HG03342 (cell line): Measurements from ENCODE around the gene PES1.
"Not testable (repeated sequence)": the region's sequence is repeated elsewhere in the genome, so short reads cannot be mapped to it uniquely, and the experiment has no call there.

ENCODE experiments used
- ATAC-seq: cut with Tn5 transposase; IDR thresholded peaks from one replicate; pipeline ENCODE4 v1.9.1; 2021; ENCODE audit warnings: mild to moderate bottlenecking, moderate library complexity; ENCODE audit not compliant: unreplicated experiment

The PES1 gene

DNA sequence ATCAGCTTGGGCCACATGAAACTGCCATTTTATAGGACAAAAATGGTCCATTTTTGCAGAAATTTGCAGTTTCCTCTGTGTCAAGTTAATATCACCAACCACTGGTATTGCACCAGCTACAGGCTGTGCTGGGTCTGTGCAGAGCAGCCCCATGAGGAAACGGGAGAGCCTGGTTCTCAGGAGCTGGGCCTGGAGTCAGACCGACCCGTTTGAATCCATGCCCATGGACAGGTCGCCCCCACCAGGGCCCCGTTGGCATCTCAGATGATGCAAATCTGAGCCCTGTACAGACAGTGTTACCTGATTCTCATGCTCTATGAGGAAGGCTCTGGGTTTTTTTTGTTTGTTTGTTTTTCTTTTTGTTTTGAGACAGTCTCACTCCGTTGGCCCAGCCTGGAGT lies 35.3 kb downstream of the PES1 start:
- no peak for ATAC-seq

DNA sequence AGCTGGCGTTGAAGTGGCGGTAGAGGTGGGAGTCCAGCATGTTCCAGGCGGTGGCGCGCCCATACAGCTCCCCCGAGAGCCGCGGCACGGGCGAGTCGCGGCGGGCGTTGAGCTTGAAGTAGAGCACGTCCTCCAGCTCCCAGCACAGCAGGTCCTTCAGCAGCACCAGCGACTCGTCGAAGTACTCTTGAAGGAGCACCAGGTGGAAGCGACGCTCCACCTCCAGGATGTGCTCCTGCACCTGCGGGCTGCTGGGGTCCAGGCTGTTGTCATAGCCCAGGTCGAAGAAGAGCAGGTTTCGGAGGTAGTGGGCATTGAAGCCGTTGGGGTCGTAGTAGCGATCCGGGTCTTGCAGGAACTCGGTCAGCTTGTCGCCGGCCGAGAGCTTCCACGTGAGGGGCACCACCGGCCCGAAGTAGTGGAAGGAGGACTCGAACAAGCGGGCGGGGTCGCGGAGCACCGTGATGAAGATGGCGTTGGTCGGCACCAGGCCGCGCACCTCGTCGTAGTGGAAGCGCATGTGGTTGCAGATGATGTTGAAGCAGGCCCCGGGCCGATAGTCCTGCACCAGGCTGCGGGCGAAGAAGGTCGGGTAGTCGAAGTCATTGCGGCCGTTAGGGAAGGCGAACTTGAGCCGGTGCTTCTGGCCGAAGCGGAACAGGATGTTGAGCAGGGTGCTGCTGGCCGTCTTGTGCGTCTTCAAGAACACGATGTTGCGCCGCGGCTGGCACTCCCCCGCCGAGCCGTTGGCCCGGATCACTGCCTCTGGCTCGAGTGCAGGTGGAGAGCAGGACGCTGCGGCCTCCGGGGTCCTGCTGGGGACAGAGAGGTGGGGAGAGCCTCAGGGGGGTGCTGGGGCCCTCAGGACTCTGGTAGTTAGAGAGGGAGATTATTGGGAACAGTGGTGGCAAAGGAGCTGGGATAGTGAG lies 36.2 kb downstream of the PES1 start:
- no peak for ATAC-seq

DNA sequence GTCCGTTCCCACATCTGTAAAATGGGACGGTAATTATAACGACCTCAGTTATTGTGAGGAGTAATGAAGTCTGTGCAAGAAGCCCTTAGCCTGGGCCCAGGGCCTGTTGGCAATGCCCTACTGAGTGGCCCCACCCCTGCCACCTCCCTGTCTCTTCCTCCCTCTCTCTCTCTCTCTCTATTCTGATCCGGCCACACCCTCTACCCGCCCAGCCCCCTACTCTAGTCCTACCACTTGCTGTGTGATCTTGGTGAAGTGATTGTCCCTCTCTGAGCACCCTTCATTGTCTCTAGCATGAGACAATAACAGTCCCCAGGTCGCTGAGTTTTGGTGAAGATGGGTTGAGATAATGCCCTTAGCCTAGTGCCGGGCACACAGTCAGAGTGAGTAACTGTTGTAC lies 37.7 kb downstream of the PES1 start:
- ATAC-seq = no peak

DNA sequence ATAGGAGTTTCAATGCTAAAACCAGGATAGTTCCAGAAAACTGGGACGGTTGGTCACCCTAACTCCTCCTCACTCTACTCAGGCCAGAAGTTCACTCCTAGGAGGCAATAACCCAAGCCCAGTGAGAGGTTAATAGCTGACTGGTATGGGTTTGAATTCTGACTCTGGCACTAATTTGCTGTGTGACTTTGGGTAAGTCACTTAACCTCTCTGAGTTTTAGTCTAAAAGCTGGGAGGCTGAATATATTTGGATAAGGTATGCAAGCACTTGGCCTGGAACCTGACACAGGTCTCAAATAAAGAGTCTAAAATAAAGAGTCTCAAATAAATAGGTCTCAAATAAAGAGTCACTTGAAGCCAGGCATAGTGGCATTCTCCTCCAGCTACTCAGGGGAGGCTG lies 39.0 kb downstream of the PES1 start:
- no peak for ATAC-seq

DNA sequence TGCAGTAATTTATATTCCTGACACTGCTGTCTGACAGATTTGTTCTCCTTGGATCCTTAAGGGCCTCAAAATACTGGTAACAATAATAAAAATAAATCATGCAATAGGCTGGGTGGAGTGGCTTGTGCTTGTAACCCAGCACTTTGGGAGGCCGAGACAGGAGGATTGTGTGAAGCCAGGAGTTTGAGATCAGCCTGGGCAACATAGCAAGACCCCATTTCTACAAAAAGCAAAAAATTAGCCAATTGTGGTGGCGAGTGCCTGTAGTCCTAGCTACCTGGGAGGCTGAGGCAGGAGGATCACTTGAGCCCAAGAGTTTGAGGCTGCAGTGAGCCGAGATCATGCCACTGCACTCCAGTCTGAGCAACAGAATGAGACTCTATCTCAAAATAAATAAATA lies 39.9 kb downstream of the PES1 start:
- ATAC-seq = not testable (repeated sequence)

DNA sequence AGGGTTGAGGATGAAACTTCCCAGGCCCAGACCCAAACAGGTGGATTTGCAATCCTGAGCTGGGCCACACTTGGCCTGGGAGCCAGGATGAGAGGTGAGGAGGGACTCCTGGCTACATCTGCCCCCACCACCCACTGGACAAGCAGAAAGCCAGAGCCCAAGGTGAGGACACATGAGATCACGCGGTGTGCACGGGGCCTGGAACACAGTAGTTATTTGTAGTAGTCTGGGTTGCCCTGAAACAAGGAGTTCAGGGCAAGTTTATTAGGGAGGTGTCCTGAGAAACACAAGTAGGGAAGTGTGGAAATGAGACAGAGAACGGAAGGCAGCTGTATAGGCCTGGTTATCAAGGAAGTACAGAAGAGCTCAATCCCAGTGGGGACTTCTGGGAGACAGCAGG lies 44.5 kb downstream of the PES1 start:
- ATAC-seq = no peak

DNA sequence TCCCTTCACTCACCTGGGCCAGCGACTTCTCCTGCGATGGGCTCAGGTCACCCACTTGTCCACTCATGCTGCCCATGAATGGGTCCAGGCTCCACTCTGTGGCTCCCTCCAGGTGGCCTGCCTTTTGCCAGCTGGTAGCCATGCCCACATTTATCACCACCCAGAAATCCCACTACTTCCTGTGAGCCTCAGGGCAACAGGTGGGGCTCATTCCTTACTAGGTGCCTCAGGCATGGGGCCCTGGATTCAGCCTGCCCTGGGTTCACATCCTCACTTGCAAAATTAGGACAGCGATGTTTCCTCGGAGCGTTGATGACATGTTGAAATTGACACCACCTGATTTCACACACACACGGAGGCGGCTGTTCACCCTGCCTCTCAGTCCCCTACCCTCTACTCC lies 45.1 kb downstream of the PES1 start, which contains the start of gene SEC14L6:
SEC14L6 (minus strand) TSS at position 126 of the 400 bp plus-strand sequence; CDS start at position 67, 59 bp downstream.
- no peak for ATAC-seq

DNA sequence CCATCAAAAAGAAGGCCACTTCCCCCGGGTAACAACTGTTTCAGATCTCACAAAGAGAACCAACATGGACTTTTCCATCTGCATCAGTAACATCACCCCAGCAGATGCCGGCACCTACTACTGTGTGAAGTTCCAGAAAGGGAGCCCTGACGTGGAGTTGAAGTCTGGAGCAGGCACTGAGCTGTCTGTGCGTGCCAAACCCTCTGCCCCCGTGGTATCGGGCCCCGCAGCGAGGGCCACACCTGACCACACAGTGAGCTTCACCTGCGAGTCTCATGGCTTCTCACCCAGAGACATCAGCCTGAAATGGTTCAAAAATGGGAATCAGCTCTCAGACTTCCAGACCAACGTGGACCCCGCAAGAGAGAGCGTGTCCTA lies 48.9 kb downstream of the PES1 start:
- ATAC-seq = no peak

DNA sequence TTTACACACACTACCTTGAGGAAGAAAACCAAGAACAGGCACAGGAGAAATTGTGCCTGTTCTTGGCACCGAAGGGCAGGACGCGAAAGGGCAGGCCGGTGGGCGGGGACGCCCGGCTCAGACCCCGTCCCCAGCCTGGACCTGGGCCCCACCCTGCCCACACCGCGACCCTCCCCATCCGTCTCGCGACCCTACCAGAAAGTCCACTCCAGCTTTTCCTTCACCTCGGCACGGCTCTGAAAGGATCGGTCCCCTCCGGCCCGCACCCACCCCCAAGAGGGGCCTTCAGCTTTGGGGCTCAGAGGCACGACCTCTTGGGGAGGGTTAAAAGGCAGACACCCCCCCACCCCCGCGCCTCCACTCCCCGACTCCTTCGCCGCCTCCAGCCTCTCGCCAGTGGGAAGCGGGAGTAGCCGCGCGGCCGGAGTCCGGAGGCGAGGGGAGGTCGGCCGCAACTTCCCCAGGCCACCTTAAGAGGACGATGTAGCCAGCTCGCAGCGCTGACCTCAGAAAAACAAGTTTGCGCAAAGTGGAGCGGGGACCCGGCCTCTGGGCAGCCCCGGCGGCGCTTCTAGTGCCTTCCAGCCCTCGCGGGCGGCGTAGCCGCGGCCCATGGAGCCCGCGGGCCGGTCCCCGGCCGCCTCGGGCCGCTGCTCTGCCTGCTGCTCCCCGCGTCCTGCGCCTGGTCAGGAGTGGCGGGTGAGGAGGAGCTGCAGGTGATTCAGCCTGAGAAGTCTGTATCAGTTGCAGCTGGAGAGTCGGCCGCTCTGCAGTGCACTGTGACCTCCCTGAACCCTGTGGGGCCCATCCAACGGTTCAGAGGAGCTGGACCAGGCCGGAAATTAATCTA lies 49.5 kb downstream of the PES1 start:
- no peak for ATAC-seq

DNA sequence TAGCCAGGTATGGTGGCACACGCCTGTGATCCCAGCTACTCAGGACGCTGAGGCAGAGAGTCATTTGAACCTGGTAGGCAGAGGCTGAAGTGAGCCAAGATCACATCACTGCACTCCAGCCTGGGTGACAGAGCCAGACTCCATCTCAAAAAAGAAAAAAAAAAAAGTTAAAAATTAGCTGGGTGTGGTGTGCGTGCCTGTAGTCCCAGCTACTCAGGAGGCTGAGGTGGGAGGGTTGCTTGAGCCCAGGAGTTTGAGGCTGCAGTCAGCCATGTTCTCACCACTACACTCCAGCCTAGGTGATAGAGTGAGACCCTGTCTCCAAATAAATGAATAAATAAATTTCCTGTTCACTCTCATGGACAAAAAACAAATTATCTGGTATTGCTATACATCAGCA lies 50.2 kb downstream of the PES1 start:
- not testable (repeated sequence) for ATAC-seq

DNA sequence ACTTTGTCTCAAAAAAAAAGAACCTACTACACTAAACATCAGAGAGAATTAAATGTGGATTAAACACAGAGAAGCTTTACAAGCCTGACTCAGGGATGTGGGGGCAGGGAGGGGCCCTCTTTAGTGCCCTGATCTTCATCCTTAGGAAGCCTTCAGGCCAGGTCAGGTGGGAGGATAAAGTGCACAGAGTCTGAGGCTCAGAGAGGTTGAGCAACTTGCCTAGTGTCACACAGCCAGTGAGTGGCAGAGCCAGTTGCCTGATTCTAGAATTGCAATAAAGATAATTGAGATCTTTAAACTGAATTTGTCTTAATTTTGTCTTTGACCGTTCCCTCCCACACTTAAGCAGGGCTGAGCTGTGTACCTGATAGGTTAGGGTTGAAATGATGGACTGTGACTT lies 52.3 kb downstream of the PES1 start:
- no peak for ATAC-seq

DNA sequence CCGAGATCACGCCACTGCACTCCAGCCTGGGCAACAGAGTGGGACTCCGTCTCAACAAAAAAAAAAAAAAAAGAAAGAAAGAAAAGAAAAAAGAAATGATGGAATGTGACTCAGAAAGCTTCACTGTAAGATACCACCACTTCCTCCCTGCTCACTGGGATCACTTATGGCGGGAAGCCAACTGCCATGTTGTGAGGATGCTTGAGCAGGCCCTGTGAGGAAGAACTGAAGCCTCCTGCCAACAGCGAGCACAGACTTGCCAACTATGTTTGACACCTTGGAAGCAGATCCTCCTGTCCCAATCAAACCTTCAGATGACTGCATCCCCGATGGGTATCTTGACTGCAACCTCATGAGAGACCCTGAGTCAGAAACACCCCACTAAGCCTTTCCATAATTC lies 53.4 kb downstream of the PES1 start:
- no peak for ATAC-seq

DNA sequence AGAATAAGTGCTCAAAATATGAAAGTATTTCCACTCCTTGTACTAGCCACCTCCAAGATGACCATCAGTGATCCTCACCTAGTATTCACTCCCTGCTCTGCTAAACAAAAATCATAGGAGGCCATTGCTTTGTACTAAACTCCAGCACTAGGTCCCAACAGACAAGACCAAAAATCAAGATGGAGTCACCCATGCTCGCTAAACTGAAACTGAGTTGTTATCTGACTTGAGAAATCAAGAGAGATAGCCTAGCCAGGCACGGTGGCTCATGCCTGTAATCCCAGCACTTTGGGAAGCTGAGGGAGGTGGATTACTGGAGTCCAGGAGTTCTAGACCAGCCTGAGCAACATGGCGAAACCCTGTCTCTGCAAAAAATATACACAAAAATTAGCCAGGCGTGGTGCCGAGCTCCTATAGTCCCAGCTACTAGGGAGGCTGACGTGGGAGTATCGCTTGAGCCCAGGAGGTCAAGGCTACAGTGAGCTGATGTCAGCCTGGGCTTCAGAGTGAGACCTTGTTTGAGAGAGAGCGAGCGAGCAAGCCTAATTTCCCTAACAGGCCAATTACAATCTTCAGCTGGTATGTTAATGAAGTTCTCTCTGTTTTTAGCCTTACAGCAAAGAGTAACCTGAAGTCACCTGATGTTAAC lies 54.5 kb downstream of the PES1 start:
- ATAC-seq = no peak

DNA sequence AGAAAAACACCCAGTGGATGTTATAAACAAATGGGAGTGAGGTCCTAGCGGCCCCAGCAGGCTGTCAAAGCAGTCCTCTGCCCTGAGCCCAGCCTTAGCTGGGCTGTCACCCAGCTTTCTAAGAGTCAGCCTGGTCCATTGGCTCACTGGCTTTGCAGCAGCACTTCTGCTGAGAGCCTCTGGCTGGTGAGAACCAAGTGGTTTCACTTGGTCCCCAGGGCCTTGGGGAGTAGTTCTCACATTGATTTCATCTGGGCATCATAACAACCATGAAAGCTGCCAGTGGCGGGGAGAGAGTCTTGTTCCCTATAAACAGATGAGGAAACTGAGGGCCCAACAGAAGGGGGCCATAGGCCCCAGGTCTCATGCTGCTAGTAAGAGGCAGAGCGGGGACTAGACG lies 56.5 kb downstream of the PES1 start:
- ATAC-seq = no peak

DNA sequence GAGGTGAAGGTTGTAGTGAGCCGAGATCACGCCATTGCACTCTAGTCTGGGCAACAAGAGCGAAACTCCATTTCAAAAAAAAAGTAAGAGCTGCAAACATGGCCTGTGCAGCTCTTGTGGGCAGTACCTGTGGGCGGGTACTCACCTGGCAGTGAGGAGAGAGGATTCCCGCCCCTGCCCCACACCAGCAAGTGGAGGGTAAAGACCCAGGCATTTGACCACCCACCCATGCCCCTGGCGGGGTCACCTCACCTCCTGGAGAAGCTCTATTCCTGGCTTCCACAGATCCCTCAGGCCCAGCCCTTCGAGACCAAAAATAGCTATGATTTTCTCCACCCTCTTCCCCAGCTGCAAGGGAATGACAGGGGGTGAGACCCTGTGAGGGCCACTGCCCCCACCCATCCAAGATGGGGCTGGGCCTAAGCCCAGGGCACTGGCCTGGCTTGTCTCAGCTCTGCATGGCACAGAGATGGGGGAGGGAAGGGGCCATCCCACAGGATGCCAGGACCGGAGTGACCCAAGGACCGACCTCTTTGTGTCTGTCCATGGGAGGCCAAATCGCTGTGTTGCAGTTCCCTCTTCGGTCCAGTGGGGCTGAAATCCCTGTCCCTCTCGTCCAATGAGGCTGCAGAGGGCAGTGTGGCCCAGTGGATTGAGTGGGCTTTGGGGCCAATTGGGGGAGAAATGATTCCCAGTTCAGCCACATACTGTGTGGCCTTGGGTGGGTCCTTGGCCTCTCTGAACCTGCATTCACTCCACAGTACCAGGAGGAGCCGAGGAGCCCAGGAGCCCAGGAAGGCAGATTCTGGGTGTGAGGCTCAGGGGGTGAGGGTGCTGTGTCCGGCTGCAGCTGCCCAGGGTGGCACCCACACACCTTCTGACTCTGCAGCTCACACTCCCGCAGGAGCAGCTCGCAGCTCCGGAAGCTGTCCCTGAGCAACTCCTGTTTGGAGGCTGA lies 59.8 kb downstream of the PES1 start:
- no peak for ATAC-seq

DNA sequence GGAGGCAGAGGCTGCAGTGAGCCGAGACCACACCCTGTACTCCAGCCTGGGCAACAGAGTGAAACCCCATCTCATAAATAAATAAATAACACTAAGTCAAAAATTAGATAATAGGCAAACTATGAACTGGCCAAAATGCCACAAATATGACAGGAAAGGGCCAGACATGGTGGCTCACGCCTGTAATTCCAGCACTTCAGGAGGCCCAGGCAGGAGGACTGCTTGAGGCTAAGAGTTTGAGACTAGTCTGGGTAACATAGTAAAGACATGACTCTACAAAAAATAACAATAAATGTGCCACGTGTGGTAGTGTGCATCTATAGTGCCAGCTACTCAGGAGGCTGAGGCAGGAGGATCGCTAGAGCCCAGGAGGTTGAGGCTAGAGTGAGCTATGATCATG lies 65.1 kb downstream of the PES1 start:
- no peak for ATAC-seq
